Adrenal gland (tissue), 12 donors: ENCODE data around the gene UGT1A4. TPM values are rescaled to one million over a fixed set of nuclear protein-coding genes. Genes with fewer than 3 reads are reported as not detected.
A peak's percentile ranks its signal among the peaks of the same experiment; 100 is the strongest.

ENCODE experiments used
- DNase-seq, 7 donors: peaks; one replicate each; pipeline ENCODE4 v3.0.0-alpha.2; 2019 to 2020
- H3K27ac ChIP-seq, 5 donors: fragments of 200-600 bp; sonication (generic) in 4 of 5; 1 replicate in 3 of 5; 2 replicates in 2 of 5; pipeline versions ENCODE4 v1.5.1 to v1.8.0; 2016 to 2020; ENCODE audit warnings: mild to moderate bottlenecking in 1 of 5
- H3K27me3 ChIP-seq: fragments of 200-600 bp; 2 replicates; pipeline ENCODE4 v1.8.0; 2021
- H3K36me3 ChIP-seq, 2 donors: fragments of 200-600 bp; replicated peaks in 1 of 2; 1 replicate in 1 of 2; 2 replicates in 1 of 2; pipeline versions ENCODE4 v1.5.1 to v1.8.0; 2018 to 2022
- H3K4me1 ChIP-seq, 2 donors: fragments of 200-600 bp; replicated peaks in 1 of 2; 1 replicate in 1 of 2; 2 replicates in 1 of 2; pipeline versions ENCODE4 v1.5.1 to v1.8.0; 2018 to 2021
- H3K4me3 ChIP-seq, 4 donors: fragments of 200-600 bp; sonication (generic) in 3 of 4; one replicate each; pipeline ENCODE4 v1.5.1; 2016 to 2018
- H3K9me3 ChIP-seq, 3 donors: fragments of 200-600 bp; sonication (generic) in 1 of 3; replicated peaks in 1 of 3; 1 replicate in 2 of 3; 2 replicates in 1 of 3; pipeline versions ENCODE4 v1.5.1 to v1.8.0; 2016 to 2021
- CTCF ChIP-seq, 6 experiments: fragments of 450-650 bp in 4 of 6; fragments of 200-600 bp in 2 of 6; sonication (generic) in 1 of 6; IDR thresholded peaks; 1 replicate in 5 of 6; 2 replicates in 1 of 6; pipeline versions ENCODE4 v1.5.1 to v1.8.0; 2016 to 2021; ENCODE audit warnings: antibody characterized with exemption in 6 of 6, mild to moderate bottlenecking in 2 of 6, moderate library complexity in 1 of 6
- POLR2A ChIP-seq, 2 donors: fragments of 450-650 bp; IDR thresholded peaks; one replicate each; pipeline ENCODE4 v1.6.1; 2017; ENCODE audit warnings: antibody characterized with exemption in 2 of 2, mild to moderate bottlenecking in 2 of 2, moderate library complexity in 1 of 2
- WGBS, 4 donors: extraction: QIAGEN DNeasy Blood & Tissue Kit in 2 of 4; methylation state at CpG; one replicate each; pipeline versions ENCODE4 v1.1.5 to v1.1.7; 2013 to 2017; 5-methylcytosine and 5-hydroxymethylcytosine counted together
- intact Hi-C, 2 donors: fragments of 100-400 bp; cut with DNase I; formaldehyde crosslinking; loops; one replicate each; pipeline versions ENCODE4 v1.14.1 to v1.15.0; 2022 to 2023
- polyA plus RNA-seq, 3 donors: library from polyadenylated mRNA; stranded (reverse); fragments of 200-250 nt in 2 of 3; fragments of 350-450 nt in 1 of 3; fragmentation: Illumina TruSeq in 1 of 3; extraction: RNeasy Lipid Tissue Mini Kit (QIAGEN cat#74804) in 1 of 3; gene quantifications; one replicate each; pipeline ENCODE4 v1.2.3, GENCODE V29; 2013 to 2014
- total RNA-seq, 9 donors: library from RNA; depleted of rRNA in 4 of 9; stranded (reverse); fragments of >200 nt in 4 of 9; fragments of 120-200 nt in 1 of 9; fragmentation: NEBNext Ultra II Directional in 1 of 9; extraction: Animal tissue kit (Norgen Biotek cat#: 25700) in 1 of 9; gene quantifications; one replicate each; pipeline versions ENCODE4 v1.1.0 to v1.2.4, GENCODE V29; 2013 to 2023
- donor health status: healthy with polysubstance abuse.
- donor health status: Bipolar disorder and iron deficiency.
- donor health status: DM: yes; HTN: yes; CAD: no.
- donor health status: DM: no; HTN: no; CAD: no.
- donor health status: DM: no; HTN: no; CAD: no.
- donor health status: DM: yes; HTN: yes; CAD: no.

UGT1A4 gene
- total and polyA plus RNA-seq, 12 donors: 0.36 TPM; not detected in 11

GRCh38 chr2:233817361-233817911 is 98.9 kb downstream of the UGT1A4 start:
- intact Hi-C loops: no loop called here
- Histone ChIP-seq H3K9me3 (no peaks in the 10 kb centered on the region), H3K4me1 (no peaks in the 10 kb centered on the region), H3K36me3 (no peaks in the 10 kb centered on the region), H3K27ac (no peak overlapping the region), H3K4me3 (no peak overlapping the region), H3K27me3 (no peaks in the 10 kb centered on the region)
- TF ChIP-seq POLR2A (IDR thresholded peaks at IDR 0.05) (no peak), CTCF (IDR thresholded peaks at IDR 0.05) (no peak)
- WGBS, 4 donors: 70 to 89% (median 82%) methylated on average over 2 to 3 of the region's 3 CpGs
- peak in 1 of 7 donors; percentile 9 for DNase-seq

DNA sequence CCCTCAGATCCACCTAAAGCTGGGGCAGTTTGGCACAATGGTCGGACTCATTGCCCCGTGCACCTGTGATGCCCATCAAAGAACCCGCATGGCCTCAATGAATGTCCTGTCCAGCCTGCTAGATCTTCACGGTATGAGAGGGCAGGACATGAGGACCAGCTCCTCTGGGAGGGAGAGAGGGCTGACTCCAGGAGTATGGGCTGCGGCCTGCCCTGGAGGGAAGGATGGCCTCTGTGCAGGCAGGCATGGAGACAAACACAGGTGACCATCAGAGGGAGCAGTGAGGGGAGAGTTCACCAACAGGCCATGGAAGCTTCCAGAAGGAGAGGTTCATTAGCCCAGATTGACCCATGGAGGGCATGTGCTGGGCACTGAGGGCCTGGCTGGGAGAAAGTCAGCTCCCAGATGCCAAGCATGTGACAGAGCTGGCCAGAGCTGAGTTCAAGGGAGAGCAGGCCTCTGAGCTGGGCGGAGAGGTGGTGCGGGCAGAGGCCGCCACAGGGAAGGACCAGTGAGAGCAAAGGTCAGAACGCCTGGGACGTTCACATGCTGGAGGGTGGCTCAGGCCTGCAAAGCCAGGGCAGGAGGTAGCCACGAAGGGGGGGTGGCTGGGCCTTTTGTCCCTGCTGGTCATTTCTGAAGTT is 99.6 kb downstream of the UGT1A4 start:
- Histone ChIP-seq H3K27me3 (no peaks in the 10 kb centered on the region), H3K4me3 (no peak overlapping the region), H3K36me3 (no peaks in the 10 kb centered on the region), H3K4me1 (no peaks in the 10 kb centered on the region), H3K9me3 (no peaks in the 10 kb centered on the region), H3K27ac (no peak overlapping the region)
- WGBS, 4 donors: 77 to 90% (median 88%) methylated on average over 11 of the region's 11 CpGs
- peak in 1 of 7 donors; percentile 8 for DNase-seq
- intact Hi-C loops: no loop called here
- TF ChIP-seq POLR2A (IDR thresholded peaks at IDR 0.05) (no peak), CTCF (IDR thresholded peaks at IDR 0.05) (no peak)

- peak in 1 of 7 donors; percentile 3 for DNase-seq
- no peaks in the 10 kb centered on the region for H3K4me1 ChIP-seq
- no peaks in the 10 kb centered on the region for H3K27me3 ChIP-seq
- H3K9me3 ChIP-seq: no peaks in the 10 kb centered on the region
- WGBS, 4 donors: 70 to 77% (median 75%) methylated on average over 9 to 17 of the region's 17 CpGs
- no peak overlapping the region for H3K4me3 ChIP-seq
- intact Hi-C loops: no loop called here
- H3K36me3 ChIP-seq: no peaks in the 10 kb centered on the region
- TF ChIP-seq CTCF (IDR thresholded peaks at IDR 0.05) (no peak), POLR2A (IDR thresholded peaks at IDR 0.05) (no peak)
- no peak overlapping the region for H3K27ac ChIP-seq
Observed at GRCh38 chr2:233818639-233819621, 100.4 kb downstream of the UGT1A4 start.
